AG20443 (cell line): ENCODE data around the gene BMI1.
"Not testable (repeated sequence)": the region's sequence is repeated elsewhere in the genome, so short reads cannot be mapped to it uniquely, and the experiment has no call there.

Experiments used
- DNase-seq: peaks from one replicate; pipeline ENCODE4 v3.0.0; 2012; ENCODE audit warnings: low spot score, mixed read lengths

The BMI1 gene

DNA sequence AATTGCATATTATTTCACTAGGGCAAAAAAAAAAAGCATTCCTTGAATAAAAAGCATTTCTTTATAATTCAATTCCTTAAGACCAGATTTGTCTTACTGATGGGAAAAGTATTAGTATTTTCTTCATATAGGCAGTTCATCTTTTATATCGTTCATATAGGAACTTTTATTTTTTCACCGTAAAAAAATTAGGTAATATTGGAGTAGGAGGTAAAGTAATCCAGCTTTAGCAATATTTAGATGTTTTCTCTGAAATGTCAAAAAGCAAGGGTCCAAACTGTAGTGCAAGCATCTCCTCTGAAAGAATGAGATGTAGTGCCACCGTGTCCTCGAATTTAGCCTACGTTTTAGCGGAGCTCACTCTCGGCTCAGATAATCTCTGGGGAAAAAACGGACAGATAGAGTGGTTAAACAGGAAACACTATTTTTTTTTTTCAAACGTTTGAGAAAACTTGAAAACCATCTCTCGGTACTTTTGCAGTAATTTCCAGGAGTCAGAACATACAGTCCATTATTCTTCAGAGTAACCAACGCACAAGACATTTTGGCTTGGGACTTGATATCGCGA lies 18.9 kb downstream of the BMI1 start:
- DNase-seq: no peak

DNA sequence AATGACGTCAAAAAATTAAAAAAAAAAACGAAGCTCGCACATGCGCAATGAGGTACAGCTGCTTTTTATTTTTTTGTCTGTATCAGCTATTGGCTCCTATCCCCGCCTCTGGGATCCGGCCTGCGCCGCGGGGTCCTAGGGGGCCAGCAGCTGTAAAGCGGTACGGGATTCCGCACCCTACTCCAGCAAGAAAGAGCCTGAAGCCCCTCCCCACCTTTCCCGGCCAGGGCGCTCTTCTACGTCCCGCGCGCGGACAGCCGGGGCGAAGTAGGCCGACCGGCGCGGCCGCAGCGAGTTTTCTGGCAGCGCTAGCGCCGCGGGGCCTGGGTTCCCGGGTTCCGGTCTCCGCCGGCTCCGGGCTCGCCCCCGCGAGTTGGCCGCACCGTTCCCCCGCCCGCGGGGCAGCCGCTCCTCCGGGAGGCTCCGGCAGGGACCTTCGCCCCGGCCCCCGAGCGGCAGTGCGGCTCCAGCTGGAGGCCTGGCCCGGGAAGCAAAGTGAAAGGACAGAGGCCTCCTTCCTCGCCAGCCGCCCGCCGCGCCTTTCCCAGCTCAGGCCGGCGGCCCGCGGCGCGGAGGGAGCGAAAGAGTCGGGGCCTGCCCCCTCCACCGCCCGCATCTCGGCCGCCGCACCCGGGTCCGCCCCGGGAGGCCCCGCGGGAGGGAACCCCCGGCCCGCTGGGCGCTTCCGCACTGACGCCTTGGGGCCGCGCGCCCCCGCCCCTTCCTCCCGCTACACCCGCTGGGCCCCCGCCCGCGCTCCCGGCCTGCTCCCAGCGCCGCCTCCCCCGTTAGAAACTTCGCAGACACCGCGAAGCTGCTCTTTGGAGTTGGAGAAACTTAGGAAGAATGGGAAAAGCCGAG lies 19.7 kb downstream of the BMI1 start:
- DNase-seq: peak; percentile 87

DNA sequence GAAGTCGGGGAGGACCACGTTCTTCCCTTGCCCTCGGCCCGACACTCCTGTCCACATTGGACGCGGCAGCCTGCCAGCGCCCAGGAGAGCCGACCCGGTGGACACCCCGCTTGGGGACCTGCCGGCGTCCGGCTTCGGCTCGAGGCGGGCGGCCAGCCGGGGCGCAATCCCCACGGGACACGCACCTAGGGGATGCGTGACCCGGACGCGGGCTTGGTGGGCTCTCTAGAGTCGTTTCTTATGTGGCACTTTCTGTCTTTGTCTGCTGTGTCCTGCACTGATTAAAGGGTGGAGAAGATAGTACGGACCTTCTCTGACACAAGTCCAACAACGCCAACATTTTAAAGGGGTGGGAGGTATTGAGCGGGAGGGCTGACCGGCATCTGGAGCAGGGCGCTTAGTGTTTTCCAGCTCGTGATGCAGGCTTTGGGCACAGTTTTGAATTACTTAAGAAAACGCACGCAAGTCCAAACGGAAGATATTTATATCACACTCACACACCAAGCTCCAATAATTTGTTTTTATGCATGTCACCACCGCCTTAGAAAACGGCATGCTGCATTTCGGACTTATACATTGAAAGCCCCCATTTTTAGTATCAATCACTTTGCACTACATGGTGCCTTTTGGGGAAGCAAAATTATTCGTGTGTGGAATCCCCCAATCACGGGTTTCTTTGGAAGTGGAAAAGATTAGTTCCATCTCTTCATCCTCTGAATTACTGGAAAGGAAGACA lies 20.5 kb downstream of the BMI1 start:
- DNase-seq: peak; percentile 36

DNA sequence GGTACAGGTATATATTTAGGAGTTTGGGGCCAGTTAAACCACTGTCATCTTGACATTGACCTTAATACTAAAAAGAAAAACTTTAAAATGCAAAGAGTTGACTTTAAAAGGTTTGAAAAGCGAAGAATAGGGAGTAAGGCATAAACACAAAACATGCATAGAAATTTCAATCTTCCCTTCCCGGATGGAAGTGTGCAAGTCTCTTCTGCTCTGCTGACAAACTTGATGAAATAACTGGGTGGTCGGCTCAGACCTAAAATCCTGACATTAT lies 21.0 kb downstream of the BMI1 start:
- no peak for DNase-seq

DNA sequence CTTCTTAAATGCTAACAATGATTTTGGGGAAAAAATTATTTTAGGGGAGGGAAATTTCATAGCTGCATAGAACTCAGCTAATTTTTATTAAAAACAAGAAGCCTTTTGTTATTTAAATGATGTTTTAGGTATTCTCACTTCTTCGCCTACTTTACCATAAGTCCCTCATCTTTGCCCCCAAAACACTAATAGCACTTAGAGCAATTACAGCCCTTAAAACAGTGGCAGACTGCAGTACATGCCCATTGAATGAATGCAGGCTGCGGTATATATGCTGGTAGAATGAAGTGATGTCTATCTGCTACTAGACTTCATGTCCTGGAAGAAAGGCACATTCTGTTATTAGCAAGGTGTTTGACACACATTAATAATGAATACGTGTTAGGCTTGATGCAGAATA lies 21.5 kb downstream of the BMI1 start:
- DNase-seq: no peak

DNA sequence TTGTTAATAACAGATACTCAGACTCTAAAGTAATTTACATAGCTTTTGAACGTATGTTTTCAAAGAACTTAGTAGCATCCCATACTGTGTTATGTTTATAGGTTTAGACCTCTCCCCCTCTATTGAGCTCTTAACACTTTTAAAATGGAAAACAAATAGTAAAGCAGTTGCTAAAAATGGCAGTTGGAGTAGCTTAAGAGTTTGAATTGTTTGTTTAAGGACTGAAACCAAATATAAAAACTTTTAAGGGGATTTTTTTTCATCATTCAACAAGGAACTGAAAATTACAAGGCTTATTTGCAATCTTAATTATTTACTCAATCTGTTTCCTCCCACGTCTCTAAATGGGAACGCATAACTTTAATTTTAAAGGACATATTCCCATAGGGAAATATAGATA lies 22.8 kb downstream of the BMI1 start:
- no peak for DNase-seq

DNA sequence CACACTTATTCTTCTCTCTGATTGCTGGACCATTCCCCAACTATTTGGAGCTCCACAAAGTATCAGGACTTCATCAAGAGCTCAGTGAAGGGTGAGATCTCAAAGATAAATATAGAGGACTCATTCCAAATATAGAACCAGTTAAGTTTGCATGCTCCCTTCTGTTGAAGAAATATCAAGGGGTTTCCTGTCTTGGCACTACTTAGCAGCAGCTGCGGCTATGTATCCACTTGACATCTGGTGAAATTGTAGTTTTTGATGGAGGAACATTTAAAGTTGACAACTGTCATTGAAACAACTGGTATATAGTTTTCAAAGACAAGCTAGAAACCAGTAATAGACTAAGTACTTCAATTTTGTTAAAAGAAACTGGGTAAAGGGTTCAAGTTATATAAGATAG lies 23.4 kb downstream of the BMI1 start:
- no peak for DNase-seq

DNA sequence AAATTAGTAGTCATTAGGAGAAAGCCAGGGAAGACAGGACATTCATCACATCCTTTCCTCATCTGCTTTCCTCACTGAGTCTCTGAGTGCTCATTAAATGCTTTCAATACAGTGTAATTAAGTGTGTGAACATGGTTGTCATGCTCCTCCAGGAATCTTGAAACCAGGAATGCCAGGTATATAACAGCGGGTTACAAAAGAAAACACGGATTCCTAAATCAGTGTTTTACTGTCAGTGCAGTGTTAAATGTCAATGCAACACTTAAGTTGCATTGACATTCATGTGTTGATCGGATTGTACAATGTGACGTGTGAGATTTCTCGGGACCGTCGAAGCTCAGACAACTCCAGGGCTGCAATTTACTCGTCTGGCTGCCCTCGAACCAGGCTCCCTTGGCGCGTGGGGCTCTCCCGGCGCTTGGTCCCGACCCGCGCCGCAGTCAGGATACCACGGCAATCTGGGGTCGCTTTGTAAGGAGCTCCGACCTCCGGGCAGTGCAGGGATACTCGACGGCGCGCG lies 23.9 kb downstream of the BMI1 start:
- DNase-seq: no peak

DNA sequence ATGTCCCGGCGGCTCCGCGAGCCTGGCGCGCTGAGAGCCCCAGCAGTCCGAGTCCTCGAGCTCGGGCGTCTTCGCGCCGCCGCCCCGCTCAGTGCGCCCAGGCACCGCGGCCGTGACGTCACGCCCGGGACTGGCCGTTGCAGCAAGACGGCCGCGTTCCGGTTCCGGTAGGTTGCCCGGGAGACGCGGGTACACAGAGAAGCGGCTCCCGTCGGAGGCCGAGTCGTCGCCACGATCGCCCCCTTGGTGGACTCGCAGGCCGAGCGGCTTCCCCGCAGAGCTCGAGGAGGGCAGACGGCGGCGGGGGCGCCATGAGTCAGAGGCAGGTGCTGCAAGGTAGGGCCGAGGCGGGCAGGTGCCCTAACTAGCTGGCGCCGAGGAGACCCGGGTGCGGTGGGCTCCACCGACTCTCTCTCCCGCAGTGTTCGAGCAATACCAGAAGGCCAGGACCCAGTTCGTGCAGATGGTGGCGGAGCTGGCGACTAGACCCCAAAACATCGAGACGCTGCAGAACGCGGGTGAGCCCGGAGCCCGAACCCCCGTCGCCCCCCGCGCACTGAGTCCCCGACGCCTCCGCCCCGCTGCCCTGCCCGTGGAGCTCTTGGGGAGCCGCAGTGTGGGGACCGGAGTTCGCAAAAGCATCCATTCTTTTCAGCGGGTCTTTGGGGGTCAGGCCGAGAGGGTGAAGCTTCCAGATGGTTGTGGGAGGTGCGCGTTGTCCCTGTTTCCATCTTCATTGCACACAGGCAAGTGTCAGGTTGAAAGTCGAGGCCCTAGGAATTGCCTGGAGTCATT lies 24.6 kb downstream of the BMI1 start, which contains the start of gene SPAG6:
Gene SPAG6, plus strand, starts transcription at position 196 of the 795 bp plus-strand sequence. Its CDS starts 116 bp downstream, at position 312.
- peak; percentile 15 for DNase-seq

DNA sequence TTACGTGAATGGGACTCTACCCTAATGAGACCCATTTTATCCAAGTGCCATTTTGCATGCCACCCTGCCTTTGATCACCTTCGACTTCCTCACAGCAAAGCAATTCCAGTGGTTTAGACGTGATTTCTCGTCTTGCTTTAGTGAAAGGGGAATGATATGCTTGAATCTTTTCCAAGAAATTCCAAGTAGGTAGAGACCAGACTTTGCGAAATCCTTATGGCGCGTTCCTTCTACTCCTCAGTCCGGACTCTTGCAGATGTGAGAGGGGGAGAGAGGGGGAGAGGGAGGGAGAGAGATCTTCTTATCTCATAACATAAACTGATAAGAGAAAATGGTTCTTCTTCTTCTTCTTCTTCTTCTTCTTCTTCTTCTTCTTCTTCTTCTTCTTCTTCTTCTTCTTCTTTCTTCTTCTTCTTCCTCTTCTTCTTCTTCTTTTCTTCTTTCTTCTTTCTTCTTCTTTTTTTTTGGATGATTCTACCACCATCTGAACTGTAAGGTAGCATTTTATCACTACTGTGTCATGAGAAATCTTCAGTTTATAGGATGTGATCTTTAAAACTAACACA lies 25.3 kb downstream of the BMI1 start:
- no peak for DNase-seq

DNA sequence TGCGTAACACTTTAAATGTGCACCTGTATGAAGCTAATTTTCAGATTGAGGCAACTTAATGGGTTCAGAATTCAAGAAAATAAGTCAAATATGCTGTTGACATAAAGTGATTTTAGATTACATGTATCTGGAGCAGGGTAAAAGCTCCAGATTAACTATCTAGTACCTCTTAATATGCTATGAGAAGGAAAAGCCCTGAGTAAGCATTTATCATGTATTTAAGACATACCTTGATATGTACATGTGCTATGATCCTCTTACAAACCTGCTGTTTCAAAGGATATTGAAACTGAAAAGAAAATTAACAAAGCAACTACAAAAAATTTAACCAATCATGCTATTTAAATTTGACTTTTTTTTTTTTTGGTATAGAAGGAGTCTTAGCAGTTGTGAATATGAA lies 28.9 kb downstream of the BMI1 start:
- no peak for DNase-seq

DNA sequence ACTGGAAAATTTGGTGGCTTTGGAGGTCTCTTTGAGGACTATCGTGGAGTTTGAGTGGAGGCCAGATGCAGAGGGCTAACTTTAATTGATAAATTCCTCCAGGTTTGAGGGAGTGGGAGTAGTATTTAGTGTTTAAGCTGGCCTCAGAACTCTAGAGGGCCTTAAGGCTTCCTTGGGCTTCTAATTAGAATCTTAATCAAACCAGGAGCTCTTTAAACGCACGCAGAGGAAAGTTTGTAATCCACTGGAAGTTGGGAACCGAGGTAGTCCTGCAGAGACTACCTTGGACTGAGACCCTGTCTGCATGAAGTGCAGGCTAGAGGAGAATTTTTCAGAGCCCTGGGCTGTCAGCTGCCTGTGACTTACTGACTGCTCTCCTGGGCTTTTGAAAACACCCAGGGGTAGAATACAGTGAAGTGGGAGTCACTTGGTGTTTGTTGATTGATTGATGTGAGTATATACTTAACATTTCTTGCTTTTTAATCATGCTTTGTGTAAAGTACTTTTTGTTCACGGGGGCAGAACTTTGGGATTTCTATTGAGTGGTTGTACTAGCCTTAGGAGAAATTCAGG lies 30.3 kb downstream of the BMI1 start:
- no peak for DNase-seq

DNA sequence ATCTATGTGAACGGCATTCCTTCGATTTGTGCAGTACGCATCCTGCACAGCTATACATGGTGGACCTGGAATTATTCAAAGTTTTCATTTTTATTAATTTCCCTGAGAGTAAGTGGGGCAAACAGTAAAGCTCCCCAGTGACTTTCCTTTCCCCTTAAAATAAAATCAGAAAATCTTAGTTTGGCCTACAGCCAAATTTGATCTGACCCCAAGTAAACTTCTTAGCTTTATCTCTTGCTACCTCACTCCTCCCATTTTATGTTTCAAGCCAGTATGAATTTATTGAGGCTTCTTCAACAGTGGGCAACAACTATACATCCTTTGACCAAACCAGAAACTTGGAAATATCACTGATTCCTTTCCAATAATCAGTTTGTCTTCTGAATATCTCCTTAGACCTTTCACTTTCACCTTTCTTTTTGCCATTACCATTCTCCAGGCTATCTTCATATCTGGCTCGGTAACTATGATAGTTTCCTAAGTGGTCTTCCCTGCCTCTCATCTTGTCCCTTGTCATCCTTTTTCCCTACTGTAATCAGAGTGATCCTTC lies 35.5 kb downstream of the BMI1 start:
- no peak for DNase-seq

DNA sequence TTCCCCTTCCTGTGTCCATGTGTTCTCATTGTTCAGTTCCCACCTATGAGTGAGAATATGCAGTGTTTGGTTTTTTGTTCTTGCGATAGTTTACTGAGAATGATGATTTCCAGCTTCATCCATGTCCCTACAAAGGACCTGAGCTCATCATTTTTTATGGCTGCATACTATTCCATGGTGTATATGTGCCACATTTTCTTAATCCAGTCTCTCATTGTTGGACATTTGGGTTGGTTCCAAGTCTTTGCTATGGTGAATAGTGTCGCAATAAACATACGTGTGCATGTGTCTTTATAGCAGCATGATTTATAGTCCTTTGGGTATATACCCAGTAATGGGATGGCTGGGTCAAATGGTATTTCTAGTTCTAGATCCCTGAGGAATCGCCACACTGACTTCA lies 36.9 kb downstream of the BMI1 start:
- DNase-seq: not testable (repeated sequence)

DNA sequence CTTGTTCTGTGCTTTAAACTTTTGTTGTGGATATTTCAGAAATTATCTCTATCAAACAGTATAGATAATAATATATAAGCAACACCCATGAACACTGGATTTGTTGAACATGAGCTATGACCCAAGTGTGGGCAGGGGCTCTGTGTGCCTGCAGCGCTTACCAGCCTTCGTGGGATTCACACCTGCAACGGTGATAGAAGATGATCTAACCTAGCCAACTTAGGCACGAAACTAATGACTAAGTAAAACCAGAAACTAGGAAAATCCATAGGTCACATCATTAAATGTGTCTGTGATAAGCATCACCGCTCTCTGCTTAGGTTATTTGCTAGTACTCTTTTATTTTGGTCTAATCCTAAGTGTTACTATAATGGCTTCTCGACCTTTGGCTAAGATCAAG lies 42.4 kb downstream of the BMI1 start:
- no peak for DNase-seq

DNA sequence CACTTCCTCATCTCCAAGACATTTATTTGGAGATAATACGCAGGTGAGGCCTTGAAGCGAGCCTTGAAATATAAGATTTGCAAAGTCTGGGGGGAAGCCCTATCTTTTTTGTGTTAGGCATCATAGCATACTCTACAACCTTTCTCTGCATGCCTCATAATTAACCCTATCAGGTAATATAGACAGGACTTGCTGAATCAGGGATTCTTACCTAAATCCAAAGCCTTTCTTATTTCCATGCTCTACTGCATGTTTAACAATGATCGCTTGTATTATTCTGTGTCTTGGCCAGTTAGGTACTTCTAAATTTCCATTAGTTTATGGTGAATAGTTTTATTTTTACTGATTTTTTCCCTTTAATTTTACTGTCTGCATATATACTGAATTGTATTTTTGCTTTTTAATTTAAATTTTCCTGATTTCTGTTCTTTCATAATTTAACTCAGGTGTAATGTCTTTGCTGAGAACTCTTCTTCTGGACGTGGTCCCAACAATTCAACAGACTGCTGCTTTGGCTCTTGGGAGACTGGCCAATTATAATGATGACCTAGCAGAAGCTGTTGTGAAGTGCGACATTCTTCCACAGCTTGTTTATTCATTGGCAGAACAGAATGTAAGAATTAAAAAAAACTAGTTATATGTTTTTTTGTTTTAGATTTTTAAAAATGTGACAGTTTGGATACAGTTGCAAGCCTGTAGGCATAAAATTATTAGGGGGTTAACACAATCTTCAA lies 43.7 kb downstream of the BMI1 start:
- no peak for DNase-seq

DNA sequence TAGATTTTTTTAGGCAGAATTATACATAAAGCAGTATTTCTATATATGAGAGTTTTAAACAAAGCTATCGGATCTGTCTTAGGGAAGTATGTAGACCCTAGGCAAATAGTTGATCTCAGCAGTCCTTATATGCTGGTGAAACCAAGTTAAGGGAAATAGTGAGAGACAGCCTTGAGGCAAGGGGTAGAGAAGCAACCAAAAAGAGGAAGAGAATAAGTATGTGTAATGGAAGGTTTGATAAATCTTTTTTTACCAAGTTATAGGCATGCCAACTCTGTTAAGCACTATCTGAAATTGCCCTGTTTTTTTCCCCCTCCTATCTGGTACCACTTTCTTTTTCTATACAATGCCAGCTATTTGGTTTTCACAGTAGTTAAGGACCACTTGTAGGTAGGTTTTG lies 44.3 kb downstream of the BMI1 start:
- no peak for DNase-seq

DNA sequence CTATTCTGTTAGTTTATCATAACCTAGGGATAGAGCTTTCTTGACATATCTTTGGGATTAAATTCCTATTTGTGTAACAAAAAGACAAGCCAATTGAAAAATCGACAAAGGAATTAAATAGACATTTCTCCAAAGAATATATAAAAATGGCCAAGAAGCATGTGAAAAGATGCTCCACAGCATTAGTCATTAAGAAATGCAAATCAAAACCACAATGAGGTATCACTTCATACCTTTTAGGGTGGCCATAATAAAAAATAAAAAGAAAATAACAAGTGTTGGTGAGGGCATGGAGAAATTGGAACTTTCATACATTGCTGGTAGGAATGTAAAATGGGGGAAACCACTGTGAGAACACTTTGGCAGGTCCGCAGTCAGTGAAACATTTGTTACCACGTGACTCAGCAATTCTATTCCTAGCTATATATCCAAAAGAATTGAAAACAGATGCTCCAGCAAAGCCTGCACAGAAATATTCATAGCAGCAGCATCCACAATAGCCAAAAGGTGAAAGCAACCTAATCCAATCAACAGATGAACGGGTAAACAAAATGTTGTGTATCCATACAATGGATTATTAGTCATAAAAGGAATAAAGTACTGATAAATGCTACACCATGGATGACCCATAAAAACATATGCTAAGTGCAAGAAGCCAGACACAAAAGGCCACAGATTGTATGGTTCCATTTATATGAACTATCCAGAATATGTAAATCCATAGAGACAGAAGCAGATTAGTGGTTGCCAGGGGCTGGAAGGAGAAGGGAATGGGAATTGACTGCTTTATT lies 44.9 kb downstream of the BMI1 start:
- no peak for DNase-seq

DNA sequence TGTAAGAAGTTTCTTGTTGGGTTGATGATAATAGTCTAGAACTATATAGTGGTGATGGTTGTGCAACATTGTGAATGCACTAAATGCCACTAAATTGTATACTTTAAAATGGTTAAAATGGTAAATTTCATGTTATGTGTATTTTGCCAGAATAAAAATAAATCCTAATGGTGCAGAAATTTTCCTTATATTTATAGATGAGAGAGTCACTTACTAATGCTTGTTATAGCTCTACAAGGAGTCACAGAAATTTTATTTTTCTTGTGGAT lies 45.5 kb downstream of the BMI1 start:
- DNase-seq: no peak

DNA sequence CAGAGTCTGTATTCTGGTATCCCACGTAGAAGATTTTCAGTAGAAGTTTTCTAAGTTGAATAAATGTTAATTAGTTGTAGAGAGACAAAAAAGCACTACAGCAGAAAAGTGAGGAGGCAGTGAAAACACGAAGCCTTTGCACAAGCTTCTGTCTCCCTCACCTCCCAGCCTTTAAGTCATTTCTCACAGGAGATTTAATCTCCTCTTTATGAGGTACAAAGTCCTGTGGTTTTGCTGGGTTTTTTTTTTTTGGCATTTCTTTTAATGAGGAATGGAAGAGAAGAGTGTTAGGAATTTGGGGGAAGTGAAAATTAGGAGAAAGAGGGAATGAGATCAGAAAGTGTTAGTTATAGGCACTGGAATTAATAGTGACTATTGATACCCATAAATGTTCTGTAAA lies 45.9 kb downstream of the BMI1 start:
- DNase-seq: no peak
